Pons (tissue), 1 donor: ENCODE data around the gene KLHL40.

ENCODE experiments used
- DNase-seq: peaks from one replicate; pipeline ENCODE4 v3.0.0-alpha.2; 2016; ENCODE audit warnings: low spot score

KLHL40 gene

GRCh38 chr3:42690766-42691680 is 5.7 kb downstream of the KLHL40 start:
- DNase-seq, result peak; percentile 38

DNA sequence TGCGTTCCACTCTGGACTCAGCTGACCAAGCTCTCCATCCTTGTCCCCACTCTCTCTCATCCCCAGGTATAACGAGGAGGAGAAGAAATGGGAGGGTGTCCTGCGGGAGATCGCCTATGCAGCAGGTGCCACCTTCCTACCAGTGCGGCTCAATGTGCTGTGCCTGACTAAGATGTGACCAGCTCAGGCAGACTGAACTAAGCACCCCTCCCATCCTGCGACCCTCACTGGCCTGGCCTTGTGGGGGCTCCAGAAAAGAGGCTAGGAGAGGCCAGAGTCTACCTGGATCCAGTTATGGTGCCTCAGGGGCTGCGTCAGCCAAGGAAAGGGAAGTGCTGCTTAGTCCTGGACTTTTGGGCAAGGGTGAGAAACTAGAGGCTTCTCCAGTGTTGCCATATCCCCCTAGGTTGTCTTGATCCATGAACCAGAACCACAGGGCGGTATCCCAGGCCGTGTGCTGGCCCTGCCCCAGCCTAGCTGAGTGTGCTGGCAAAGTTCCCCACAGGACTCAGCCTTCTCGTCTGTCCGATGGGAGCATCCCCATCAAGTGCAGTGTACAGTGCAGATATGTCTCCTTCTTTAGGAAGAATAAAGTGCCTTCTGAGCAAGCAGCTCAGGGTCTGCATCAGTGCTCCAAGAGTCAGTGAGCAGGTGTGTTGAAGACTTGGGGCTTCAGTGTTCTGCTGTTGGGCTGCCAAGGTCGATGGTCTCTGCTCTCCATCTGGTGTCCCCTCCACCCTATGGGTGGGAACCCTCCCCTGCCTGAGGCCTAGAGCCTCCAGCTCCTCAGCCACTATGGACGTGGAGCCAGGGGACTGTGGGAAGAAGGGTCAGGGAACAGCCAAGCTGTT is 6.7 kb downstream of the KLHL40 start:
- no peak for DNase-seq

- no peak for DNase-seq
Measured at GRCh38 chr3:42692667-42693529, 7.6 kb downstream of the KLHL40 start.

DNA sequence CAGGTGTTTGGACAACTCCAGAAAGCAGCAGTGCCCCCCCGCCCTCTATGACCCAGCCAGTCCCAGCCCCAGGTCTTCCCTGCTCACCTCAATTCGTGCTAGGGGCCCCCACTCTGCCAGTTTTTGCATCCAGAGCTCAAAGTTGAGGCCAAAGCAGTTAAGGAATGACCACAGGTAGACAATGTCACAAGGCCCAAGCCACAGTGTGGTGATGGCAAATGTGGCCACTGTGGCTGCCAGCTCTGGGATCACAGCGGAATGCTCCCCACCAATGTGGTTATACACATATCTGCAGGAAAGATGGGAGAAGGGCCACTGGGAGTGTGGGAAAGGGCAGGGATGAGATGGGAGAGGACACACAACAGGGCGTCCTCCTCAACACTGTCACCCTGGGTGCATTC is 8.2 kb downstream of the KLHL40 start:
- DNase-seq, result no peak

GRCh38 chr3:42694366-42694765 is 9.0 kb downstream of the KLHL40 start:
- no peak for DNase-seq

GRCh38 chr3:42696356-42697288 is 11.3 kb downstream of the KLHL40 start:
- no peak for DNase-seq

DNA sequence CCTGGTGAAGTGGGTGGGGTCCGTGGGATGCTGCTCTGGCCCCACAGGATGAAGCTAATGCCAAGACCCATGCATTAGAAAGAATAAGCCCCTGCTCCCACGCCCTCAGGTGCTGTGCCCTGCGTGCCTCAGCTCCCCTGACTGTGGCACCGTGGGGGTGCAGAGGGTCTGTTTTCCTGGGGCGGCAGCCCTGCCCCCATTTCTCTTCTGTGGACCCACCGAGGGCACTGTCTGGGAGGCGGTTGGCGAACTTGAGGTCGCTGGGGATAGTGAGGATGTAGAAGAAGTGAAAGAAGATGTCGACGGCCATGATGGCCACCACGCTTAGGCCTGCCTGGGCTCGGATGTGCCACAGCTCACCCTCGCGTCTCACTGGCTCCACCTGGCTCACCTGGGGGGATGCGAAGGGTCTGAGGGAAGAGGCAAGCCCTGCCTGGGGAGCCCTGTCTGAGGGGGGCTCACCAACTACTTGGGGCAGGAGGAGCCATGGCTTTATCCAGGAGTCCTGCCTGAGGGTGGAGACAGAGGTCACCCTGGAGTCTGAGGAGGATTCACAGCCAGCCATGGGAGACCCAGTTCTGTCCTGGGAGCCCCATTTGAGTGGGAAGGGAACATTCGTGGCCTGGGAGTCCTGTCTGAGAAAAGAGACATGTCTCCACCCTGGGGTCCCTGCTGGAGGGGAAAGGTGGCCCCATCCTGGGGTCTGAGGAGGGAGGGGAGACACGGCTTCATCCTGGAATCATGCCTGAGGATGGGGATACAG is 12.1 kb downstream of the KLHL40 start:
- no peak for DNase-seq

- DNase-seq, result no peak
Measured at GRCh38 chr3:42698216-42698910, 13.0 kb downstream of the KLHL40 start.

DNA sequence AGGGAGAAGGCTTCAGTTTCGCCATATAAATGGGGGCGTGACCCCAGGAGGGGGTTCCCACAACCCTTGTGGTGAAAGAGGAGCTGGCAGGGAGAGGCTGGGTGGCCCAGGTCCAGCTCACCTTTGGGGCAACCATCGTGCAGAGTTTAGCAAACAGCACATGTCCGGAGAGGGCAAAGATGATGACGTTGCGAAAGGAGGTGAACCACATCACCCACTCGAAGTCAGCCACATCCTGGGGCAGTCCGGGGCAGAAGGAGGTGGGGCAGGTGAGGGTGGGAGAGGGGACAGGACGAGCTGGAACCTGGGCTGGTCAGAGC is 13.5 kb downstream of the KLHL40 start:
- DNase-seq, result no peak

GRCh38 chr3:42699511-42699971 is 14.2 kb downstream of the KLHL40 start:
- no peak for DNase-seq

DNA sequence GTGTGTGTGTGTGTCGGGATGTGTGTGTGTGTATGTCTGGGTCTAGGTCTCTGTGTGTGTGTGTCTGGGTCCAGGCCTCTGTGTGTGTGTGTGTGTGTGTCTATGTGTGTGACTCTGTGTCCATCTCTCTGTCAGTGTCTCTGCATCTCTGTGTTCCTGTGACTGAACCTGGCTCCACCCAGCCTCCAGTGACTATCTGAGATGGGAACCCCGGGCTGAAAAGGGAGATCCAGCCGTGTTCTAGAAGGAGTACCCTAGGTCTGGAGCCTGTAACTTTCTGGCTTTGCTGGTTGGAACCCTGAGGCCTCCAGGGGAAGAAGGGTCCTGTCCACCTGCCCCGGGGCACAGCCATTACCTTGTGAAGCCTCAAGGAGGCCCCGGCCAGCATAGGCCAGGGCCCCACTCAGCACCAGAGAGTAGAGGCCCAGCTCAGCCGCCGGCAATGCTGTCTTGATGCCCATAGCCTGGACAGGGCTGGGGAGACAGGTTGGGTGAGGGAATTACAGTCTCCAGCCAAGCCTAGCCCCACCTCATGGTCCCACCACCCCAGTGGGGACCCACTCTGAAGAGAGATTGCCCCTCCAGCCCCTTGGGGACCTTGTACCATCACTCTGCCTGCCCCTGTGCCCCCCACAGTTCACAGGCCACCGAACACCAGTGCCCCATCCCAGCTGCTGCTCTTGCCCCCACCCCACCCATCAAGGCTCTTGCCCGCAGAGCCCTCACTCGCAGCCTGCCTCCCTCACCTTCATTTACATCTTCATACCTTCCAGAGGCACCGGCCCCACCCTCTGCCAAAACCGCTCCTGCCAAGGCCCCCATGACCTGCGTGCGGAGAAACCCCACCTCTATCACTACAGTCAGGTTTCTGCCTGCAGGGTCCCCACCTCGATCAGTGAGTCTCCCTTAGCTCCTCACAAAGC is 15.3 kb downstream of the KLHL40 start:
- DNase-seq, result no peak

GRCh38 chr3:42701371-42702065 is 16.2 kb downstream of the KLHL40 start:
- DNase-seq, result peak; percentile 87

DNA sequence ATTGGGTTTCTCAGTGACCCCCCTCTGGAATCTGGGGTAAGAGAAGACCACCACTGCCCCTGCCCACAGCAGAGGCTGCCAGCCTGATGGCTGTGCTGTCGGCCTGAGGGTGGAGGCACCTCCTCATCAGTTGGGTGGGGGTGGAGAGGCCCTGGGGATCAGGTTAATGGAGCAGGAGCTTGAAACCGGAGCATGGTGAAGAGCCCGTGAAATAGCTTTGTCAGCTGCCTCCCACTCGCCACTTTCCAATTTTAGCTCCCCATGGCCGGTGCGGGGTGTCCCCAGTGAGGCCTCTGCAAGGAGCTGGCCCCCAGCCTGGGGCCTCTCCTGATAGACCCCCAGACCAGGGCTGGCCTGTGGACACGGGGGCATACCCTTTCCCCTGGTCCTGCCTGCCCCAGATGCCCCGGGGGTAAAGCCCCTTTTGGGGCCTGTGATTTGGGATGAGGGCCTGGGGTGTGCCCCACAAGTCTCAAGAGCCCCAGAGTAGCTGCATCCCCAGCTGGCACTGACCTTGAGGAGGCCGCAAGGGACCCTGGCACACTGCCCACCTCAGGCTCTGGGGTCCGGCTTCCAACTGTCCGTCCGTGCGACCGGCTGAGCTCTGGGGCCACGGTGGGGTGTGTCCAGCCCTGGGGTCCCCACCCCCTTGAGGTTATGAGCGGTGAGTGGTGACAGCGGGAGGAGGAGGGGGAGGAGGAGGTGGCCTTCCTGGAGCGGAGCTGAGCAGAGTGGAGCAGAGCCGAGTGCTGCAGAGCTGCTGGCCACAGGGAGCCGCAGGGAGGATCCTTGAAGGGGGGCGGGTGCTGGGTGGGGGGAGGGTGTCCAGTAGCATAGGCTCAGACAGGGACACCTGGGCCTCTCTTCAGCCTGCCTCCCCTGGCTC is 17.0 kb downstream of the KLHL40 start, which contains the start of gene HHATL:
Gene HHATL (minus strand): TSS at position 733 of the 886 bp plus-strand sequence. CDS start 1,972 bp downstream, outside the sequence.
- peak; percentile 63 for DNase-seq

- no peak for DNase-seq
Measured at GRCh38 chr3:42702982-42703694, 17.8 kb downstream of the KLHL40 start.

- DNase-seq, result no peak
Measured at GRCh38 chr3:42703695-42704025, 18.3 kb downstream of the KLHL40 start.
